SK-N-SH (cell line): ENCODE measurements around the gene XPR1. TPM values are rescaled to one million over a fixed set of nuclear protein-coding genes. Genes with fewer than 3 reads are reported as not detected.

Experiments
- CTCF ChIA-PET: fragments of 300-600, 350-600 bp; formaldehyde crosslinking; extraction: SDS; loops from one replicate; lab custom pipeline; 2021; lab: Yijun Ruan, JAX
- POLR2A ChIA-PET: fragments of 350-600 bp; sonication (Branson Sonifier 250); formaldehyde crosslinking; extraction: SDS; loops from one replicate; lab custom pipeline; 2020; ENCODE audit warnings: antibody characterized with exemption, inconsistent platforms; lab: Yijun Ruan, JAX
- DNase-seq: peaks from one replicate; pipeline ENCODE4 v3.0.0; 2012
- H2AFZ ChIP-seq: fragments of 200-600 bp; sonication (generic); 2 replicates; pipeline ENCODE4 v1.8.1; 2016; ENCODE audit warnings: antibody characterized with exemption, mild to moderate bottlenecking, low read depth
- H3F3A ChIP-seq: fragments of 200-600 bp; sonication (generic); replicated peaks from 2 replicates; pipeline ENCODE3; 2016; ENCODE audit warnings: antibody characterized with exemption, mild to moderate bottlenecking; ENCODE audit not compliant: insufficient read depth
- H3K27ac ChIP-seq, 2 experiments: fragments of 200-500 bp in 1 of 2; fragments of 200-600 bp in 1 of 2; sonication (Bioruptor generic) in 1 of 2; sonication (generic), shearing (Covaris generic) in 1 of 2; 2 replicates each; pipeline versions ENCODE4 v1.5.1 to v1.6.1; 2014 to 2016; ENCODE audit warnings: low read depth in 2 of 2, inconsistent platforms in 1 of 2, low read length in 1 of 2, mild to moderate bottlenecking in 1 of 2, mixed read lengths in 1 of 2
- H3K27me3 ChIP-seq: fragments of 200-600 bp; sonication (generic), shearing (Covaris generic); 2 replicates; pipeline ENCODE4 v1.6.1; 2016; ENCODE audit warnings: mixed run types; ENCODE audit not compliant: insufficient read depth
- H3K36me3 ChIP-seq, 2 experiments: fragments of 200-500 bp in 1 of 2; fragments of 200-600 bp in 1 of 2; sonication (Bioruptor generic) in 1 of 2; sonication (generic) in 1 of 2; replicated peaks in 1 of 2; 2 replicates each; pipeline versions ENCODE3 to v1.5.1; 2014 to 2016; ENCODE audit warnings: low read length in 1 of 2, mild to moderate bottlenecking in 1 of 2; ENCODE audit not compliant: insufficient read depth in 2 of 2, control insufficient read depth in 1 of 2
- H3K4me1 ChIP-seq, 2 experiments: fragments of 200-500 bp in 1 of 2; fragments of 200-600 bp in 1 of 2; sonication (Bioruptor generic) in 1 of 2; sonication (generic), shearing (Covaris generic) in 1 of 2; 2 replicates each; pipeline versions ENCODE4 v1.5.1 to v1.6.1; 2014 to 2016; ENCODE audit warnings: low read depth in 1 of 2, low read length in 1 of 2, mixed run types in 1 of 2; ENCODE audit not compliant: insufficient read depth in 2 of 2, control insufficient read depth in 1 of 2
- H3K4me2 ChIP-seq: fragments of 200-600 bp; sonication (generic), shearing (Covaris generic); 2 replicates; pipeline ENCODE4 v1.6.1; 2017; ENCODE audit warnings: mixed run types
- H3K4me3 ChIP-seq, 2 experiments: fragments of 200-500 bp in 1 of 2; fragments of 200-600 bp in 1 of 2; sonication (Bioruptor generic) in 1 of 2; sonication (generic), shearing (Covaris generic) in 1 of 2; 2 replicates each; pipeline versions ENCODE4 v1.5.1 to v1.8.1; 2014 to 2016; ENCODE audit warnings: low read depth in 2 of 2, inconsistent platforms in 1 of 2, low read length in 1 of 2, mild to moderate bottlenecking in 1 of 2, mixed read lengths in 1 of 2, moderate library complexity in 1 of 2
- H3K79me2 ChIP-seq: fragments of 200-600 bp; sonication (generic); 2 replicates; pipeline ENCODE4 v1.8.1; 2017; ENCODE audit warnings: mild to moderate bottlenecking; ENCODE audit not compliant: insufficient read depth
- H3K9ac ChIP-seq: fragments of 200-600 bp; sonication (generic); 2 replicates; pipeline ENCODE4 v1.6.1; 2017; ENCODE audit warnings: mixed run types
- H3K9me2 ChIP-seq: fragments of 200-600 bp; sonication (generic); 2 replicates; pipeline ENCODE4 v1.6.1; 2017; ENCODE audit warnings: mixed run types
- H3K9me3 ChIP-seq: fragments of 200-600 bp; sonication (generic); 2 replicates; pipeline ENCODE4 v1.6.1; 2017; ENCODE audit warnings: mixed run types, mild to moderate bottlenecking, moderate library complexity
- H4K20me1 ChIP-seq: fragments of 200-600 bp; sonication (generic); 2 replicates; pipeline ENCODE4 v1.6.1; 2017; ENCODE audit warnings: mild to moderate bottlenecking, mixed run types; ENCODE audit not compliant: insufficient read depth
- CHD2 ChIP-seq: fragments of 150-350 bp; IDR thresholded peaks from 2 replicates; pipeline ENCODE4 v1.6.1; 2018; ENCODE audit warnings: low read length; ENCODE audit not compliant: partially characterized antibody
- ELF1 ChIP-seq: IDR thresholded peaks from 2 replicates; pipeline ENCODE4 v1.4.0; 2012
- EZH2phosphoT487 ChIP-seq: fragments of 200-600 bp; sonication (generic); IDR thresholded peaks from 2 replicates; pipeline ENCODE4 v1.6.1; 2017; ENCODE audit warnings: low read depth, mixed run types, mild to moderate bottlenecking, antibody characterized with exemption, moderate library complexity, borderline replicate concordance
- FOXM1 ChIP-seq: IDR thresholded peaks from 2 replicates; pipeline ENCODE4 v1.4.0; 2012; ENCODE audit warnings: low read depth, mild to moderate bottlenecking
- GABPA ChIP-seq: IDR thresholded peaks from 2 replicates; pipeline ENCODE4 v1.4.0; 2012; ENCODE audit warnings: low read depth, mild to moderate bottlenecking
- JUND ChIP-seq: IDR thresholded peaks from 2 replicates; pipeline ENCODE4 v1.4.0; 2012
- MXI1 ChIP-seq: IDR thresholded peaks from 2 replicates; pipeline ENCODE4 v1.6.1; 2012; ENCODE audit warnings: mild to moderate bottlenecking, low read depth, low read length, improper control_type of control experiment
- NFIC ChIP-seq: IDR thresholded peaks from 2 replicates; pipeline ENCODE4 v1.4.0; 2012; ENCODE audit warnings: borderline replicate concordance
- NRF1 ChIP-seq: IDR thresholded peaks from 2 replicates; pipeline ENCODE4 v1.6.1; 2012; ENCODE audit warnings: low read depth, mild to moderate bottlenecking, low read length
- POLR2AphosphoS5 ChIP-seq: IDR thresholded peaks from 2 replicates; pipeline ENCODE4 v1.6.1; 2012; ENCODE audit warnings: low read depth, low read length
- RXRA ChIP-seq: IDR thresholded peaks from 2 replicates; pipeline ENCODE4 v1.4.0; 2012; ENCODE audit warnings: low read depth, mild to moderate bottlenecking, borderline replicate concordance
- SIN3A ChIP-seq: IDR thresholded peaks from 2 replicates; pipeline ENCODE4 v1.6.1; 2012; ENCODE audit warnings: low read depth, mild to moderate bottlenecking, low read length, moderate library complexity, borderline replicate concordance
- SMC3 ChIP-seq: IDR thresholded peaks from 2 replicates; pipeline ENCODE4 v1.6.1; 2012; ENCODE audit warnings: low read depth, low read length, improper control_type of control experiment
- TEAD4 ChIP-seq: IDR thresholded peaks from 2 replicates; pipeline ENCODE4 v1.4.0; 2012; ENCODE audit warnings: mild to moderate bottlenecking, borderline replicate concordance; ENCODE audit not compliant: insufficient read depth
- WGBS: methylation state at CpG from one replicate; pipeline ENCODE4 v1.1.6; 2017; ENCODE audit warnings: low lambda C conversion rate; 5-methylcytosine and 5-hydroxymethylcytosine counted together
- polyA plus RNA-seq, 3 experiments: library from polyadenylated mRNA; depleted of rRNA; stranded (reverse); fragments of >200 nt; gene quantifications; 2 replicates each; pipeline ENCODE4 v1.2.3, GENCODE V29; 2012
- TF ChIP-seq, protein P1 (sequence below): IDR thresholded peaks from 2 replicates; pipeline ENCODE4 v1.6.1; 2012; ENCODE audit warnings: mild to moderate bottlenecking, low read depth, low read length, moderate library complexity
- TF ChIP-seq, protein P2 (sequence below): IDR thresholded peaks from 2 replicates; pipeline ENCODE4; 2012
- TF ChIP-seq, protein P3 (sequence below): IDR thresholded peaks from 2 replicates; pipeline ENCODE4 v1.4.0; 2012; ENCODE audit warnings: low read depth
- TF ChIP-seq, protein P4 (sequence below): IDR thresholded peaks from 2 replicates; pipeline ENCODE4 v1.4.0; 2012; ENCODE audit warnings: low read depth, borderline replicate concordance
- TF ChIP-seq, protein P5 (sequence below): IDR thresholded peaks from 2 replicates; pipeline ENCODE4 v1.4.0; 2012; ENCODE audit warnings: low read depth, borderline replicate concordance

The XPR1 gene
- polyA plus RNA-seq, 1 of the 3 experiments (the other 2 are of a cell fraction) = 7.9 TPM

DNA sequence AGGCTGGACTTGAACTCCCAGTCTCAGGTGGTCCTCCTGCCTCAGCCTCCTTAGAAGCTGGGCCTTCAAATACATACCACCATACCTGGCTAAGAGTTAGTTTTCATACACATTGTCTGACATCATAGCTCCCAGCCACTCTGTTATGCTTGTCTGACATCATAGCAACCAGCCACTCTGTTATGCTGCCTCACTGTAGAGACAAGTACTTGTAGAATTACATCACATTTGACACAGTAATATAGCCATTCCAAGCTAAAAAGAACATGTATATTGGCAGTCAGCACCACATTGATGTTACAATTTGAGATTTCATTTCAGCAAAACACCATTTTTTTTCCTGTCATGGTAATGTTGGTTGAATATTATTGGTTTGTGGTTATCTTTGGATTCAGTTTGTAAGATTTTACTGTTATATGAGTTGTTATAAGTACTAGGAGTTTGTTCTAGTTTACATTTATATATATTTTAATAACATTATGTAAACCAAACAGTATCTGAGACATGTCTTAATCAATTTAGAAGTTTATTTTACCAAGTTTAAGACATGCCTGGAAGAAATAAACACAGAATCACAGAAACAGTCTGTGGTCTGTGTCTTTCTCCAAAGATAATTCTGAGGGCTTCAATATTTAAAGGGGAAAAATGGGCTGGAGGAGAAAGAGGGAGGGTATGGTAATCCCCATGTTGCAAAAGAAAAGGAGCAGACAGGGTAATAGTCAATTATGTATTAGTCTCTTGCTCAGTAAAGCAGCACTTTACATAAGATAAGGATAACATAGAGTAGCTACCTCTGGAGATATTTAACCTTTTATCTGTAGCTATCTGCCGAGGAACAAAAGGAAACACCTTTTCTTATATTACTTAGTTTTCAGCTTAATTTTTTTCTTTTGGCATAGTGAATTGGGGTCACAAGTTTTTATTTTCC, 43.0 kb downstream of the XPR1 start (continued):
- TF ChIP-seq, protein P1, sequence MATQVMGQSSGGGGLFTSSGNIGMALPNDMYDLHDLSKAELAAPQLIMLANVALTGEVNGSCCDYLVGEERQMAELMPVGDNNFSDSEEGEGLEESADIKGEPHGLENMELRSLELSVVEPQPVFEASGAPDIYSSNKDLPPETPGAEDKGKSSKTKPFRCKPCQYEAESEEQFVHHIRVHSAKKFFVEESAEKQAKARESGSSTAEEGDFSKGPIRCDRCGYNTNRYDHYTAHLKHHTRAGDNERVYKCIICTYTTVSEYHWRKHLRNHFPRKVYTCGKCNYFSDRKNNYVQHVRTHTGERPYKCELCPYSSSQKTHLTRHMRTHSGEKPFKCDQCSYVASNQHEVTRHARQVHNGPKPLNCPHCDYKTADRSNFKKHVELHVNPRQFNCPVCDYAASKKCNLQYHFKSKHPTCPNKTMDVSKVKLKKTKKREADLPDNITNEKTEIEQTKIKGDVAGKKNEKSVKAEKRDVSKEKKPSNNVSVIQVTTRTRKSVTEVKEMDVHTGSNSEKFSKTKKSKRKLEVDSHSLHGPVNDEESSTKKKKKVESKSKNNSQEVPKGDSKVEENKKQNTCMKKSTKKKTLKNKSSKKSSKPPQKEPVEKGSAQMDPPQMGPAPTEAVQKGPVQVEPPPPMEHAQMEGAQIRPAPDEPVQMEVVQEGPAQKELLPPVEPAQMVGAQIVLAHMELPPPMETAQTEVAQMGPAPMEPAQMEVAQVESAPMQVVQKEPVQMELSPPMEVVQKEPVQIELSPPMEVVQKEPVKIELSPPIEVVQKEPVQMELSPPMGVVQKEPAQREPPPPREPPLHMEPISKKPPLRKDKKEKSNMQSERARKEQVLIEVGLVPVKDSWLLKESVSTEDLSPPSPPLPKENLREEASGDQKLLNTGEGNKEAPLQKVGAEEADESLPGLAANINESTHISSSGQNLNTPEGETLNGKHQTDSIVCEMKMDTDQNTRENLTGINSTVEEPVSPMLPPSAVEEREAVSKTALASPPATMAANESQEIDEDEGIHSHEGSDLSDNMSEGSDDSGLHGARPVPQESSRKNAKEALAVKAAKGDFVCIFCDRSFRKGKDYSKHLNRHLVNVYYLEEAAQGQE = no peak
- TF ChIP-seq GABPA = no peak
- TF ChIP-seq POLR2AphosphoS5 = no peak
- no peak for TF ChIP-seq RXRA
- no peak for TF ChIP-seq CHD2
- no peak for TF ChIP-seq SIN3A
- TF ChIP-seq, protein P2, sequence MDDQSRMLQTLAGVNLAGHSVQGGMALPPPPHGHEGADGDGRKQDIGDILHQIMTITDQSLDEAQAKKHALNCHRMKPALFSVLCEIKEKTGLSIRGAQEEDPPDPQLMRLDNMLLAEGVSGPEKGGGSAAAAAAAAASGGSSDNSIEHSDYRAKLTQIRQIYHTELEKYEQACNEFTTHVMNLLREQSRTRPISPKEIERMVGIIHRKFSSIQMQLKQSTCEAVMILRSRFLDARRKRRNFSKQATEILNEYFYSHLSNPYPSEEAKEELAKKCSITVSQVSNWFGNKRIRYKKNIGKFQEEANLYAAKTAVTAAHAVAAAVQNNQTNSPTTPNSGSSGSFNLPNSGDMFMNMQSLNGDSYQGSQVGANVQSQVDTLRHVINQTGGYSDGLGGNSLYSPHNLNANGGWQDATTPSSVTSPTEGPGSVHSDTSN = no peak
- no peak for TF ChIP-seq FOXM1
- no peak for TF ChIP-seq NFIC

DNA sequence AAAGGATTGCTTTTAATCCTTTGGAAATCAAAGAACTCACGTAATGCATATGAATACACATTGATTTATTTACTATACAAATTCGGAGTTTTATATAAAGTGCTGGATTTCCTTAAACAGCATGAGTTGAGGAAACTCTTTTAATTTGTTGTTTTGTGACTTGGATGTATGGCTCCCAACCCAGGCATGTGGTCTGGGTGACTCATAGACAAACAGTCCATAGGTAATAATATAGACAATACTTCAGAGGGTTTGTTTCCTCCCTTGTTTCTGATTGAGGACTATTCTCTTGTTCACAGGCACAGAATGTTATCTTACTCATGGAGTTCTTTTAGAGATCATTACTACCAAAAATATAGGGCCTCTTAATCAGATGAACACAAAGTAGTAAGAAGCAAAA, 43.8 kb downstream of the XPR1 start:
- ChIA-PET CTCF (no interaction called here), POLR2A (no interaction called here)
- no peak overlapping the region for H2AFZ ChIP-seq
- H3K4me1 ChIP-seq = peaks cover 0 to 7% of the 10 kb centered on the region in 2 experiments; a peak in 1 of 4 replicates
- no peak overlapping the region for H3K4me2 ChIP-seq
- peaks cover 0 to 2% of the 10 kb centered on the region in 2 experiments for H3K36me3 ChIP-seq
- no peak overlapping the region for H3K27ac ChIP-seq
- no peak overlapping the region for H3K9ac ChIP-seq
- DNase-seq = no peak
- peaks cover 2% of the 10 kb centered on the region; the same call in 1 of the 2 replicates for H3K9me3 ChIP-seq
- H3K9me2 ChIP-seq = no peaks in the 10 kb centered on the region
- 89% methylated on average over 2 of the region's 2 CpGs for WGBS
- no peak overlapping the region for H3K4me3 ChIP-seq
- no peaks in the 10 kb centered on the region for H3F3A ChIP-seq
- H3K79me2 ChIP-seq = peaks cover 18% of the 10 kb centered on the region; the same call in 1 of the 2 replicates
- no peaks in the 10 kb centered on the region for H3K27me3 ChIP-seq
- no peaks in the 10 kb centered on the region for H4K20me1 ChIP-seq
- TF ChIP-seq FOXM1 (no peak), JUND (no peak), NRF1 (no peak), TEAD4 (no peak), MXI1 (no peak), SMC3 (no peak), EZH2phosphoT487 (no peak), NFIC (no peak), ELF1 (no peak)
- TF ChIP-seq, protein P3, sequence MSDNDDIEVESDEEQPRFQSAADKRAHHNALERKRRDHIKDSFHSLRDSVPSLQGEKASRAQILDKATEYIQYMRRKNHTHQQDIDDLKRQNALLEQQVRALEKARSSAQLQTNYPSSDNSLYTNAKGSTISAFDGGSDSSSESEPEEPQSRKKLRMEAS = no peak
- TF ChIP-seq, protein P4, sequence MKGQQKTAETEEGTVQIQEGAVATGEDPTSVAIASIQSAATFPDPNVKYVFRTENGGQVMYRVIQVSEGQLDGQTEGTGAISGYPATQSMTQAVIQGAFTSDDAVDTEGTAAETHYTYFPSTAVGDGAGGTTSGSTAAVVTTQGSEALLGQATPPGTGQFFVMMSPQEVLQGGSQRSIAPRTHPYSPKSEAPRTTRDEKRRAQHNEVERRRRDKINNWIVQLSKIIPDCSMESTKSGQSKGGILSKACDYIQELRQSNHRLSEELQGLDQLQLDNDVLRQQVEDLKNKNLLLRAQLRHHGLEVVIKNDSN = no peak
- TF ChIP-seq, protein P1 = no peak
- TF ChIP-seq, protein P5, sequence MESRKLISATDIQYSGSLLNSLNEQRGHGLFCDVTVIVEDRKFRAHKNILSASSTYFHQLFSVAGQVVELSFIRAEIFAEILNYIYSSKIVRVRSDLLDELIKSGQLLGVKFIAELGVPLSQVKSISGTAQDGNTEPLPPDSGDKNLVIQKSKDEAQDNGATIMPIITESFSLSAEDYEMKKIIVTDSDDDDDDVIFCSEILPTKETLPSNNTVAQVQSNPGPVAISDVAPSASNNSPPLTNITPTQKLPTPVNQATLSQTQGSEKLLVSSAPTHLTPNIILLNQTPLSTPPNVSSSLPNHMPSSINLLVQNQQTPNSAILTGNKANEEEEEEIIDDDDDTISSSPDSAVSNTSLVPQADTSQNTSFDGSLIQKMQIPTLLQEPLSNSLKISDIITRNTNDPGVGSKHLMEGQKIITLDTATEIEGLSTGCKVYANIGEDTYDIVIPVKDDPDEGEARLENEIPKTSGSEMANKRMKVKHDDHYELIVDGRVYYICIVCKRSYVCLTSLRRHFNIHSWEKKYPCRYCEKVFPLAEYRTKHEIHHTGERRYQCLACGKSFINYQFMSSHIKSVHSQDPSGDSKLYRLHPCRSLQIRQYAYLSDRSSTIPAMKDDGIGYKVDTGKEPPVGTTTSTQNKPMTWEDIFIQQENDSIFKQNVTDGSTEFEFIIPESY = no peak
